HEK293T (cell line): ENCODE measurements around the gene MSH3.

Experiments used
- ARNT ChIP-seq: fragments of 450-650 bp; IDR thresholded peaks from 2 replicates; pipeline ENCODE4 v1.6.1; 2017; ENCODE audit warnings: mild to moderate bottlenecking
- BHLHE40 ChIP-seq: fragments of 450-650 bp; IDR thresholded peaks from 2 replicates; pipeline ENCODE4 v1.6.1; 2016; ENCODE audit warnings: mild to moderate bottlenecking, moderate library complexity, borderline replicate concordance
- ELF4 ChIP-seq: fragments of 450-650 bp; IDR thresholded peaks from 2 replicates; pipeline ENCODE4 v1.6.1; 2017; ENCODE audit warnings: antibody characterized with exemption
- FOXA1 ChIP-seq: fragments of 450-650 bp; IDR thresholded peaks from 2 replicates; pipeline ENCODE4 v1.6.1; 2016; ENCODE audit warnings: mild to moderate bottlenecking
- FOXM1 ChIP-seq: fragments of 450-650 bp; IDR thresholded peaks from 2 replicates; pipeline ENCODE4 v1.6.1; 2017; ENCODE audit warnings: mild to moderate bottlenecking, borderline replicate concordance
- HDGF ChIP-seq: fragments of 450-650 bp; IDR thresholded peaks from 2 replicates; pipeline ENCODE4 v1.6.1; 2017; ENCODE audit warnings: antibody characterized with exemption, borderline replicate concordance
- LEF1 ChIP-seq: fragments of 450-650 bp; IDR thresholded peaks from 2 replicates; pipeline ENCODE4 v1.6.1; 2017; ENCODE audit warnings: mild to moderate bottlenecking, borderline replicate concordance
- SP1 ChIP-seq: fragments of 450-650 bp; IDR thresholded peaks from 2 replicates; pipeline ENCODE4 v1.6.1; 2017
- SUZ12 ChIP-seq: fragments of 450-650 bp; IDR thresholded peaks from 2 replicates; pipeline ENCODE4 v1.6.1; 2016; ENCODE audit warnings: mild to moderate bottlenecking
- TARDBP ChIP-seq: fragments of 450-650 bp; IDR thresholded peaks from 2 replicates; pipeline ENCODE4 v1.6.1; 2016
- ZNF384 ChIP-seq: fragments of 450-650 bp; IDR thresholded peaks from 2 replicates; pipeline ENCODE4 v1.6.1; 2016

- TF ChIP-seq ZNF384 (no peak), SUZ12 (no peak), FOXA1 (no peak), ELF4 (no peak), BHLHE40 (no peak), SP1 (no peak), FOXM1 (no peak), HDGF (no peak), TARDBP (no peak), LEF1 (no peak), ARNT (no peak)
These were observed 106.2 kb downstream of the MSH3 start for GRCh38 chr5:80760680-80761079.
